HFFc6 (cell line): ENCODE results near the gene MAN1C1. TPM values are rescaled to one million over a fixed set of nuclear protein-coding genes. Genes with fewer than 3 reads are reported as not detected.

Experiments
- DNase-seq: peaks from one replicate; pipeline ENCODE4 v3.0.0-alpha.2; 2018
- H3K27ac Mint-ChIP-seq: 2 replicates; pipeline ENCODE4 v1.8.0; 2020; ENCODE audit warnings: mild to moderate bottlenecking, mixed read lengths
- H3K27me3 Mint-ChIP-seq: 2 replicates; pipeline ENCODE4 v1.8.0; 2021; ENCODE audit warnings: mild to moderate bottlenecking, moderate library complexity, mixed read lengths; ENCODE audit not compliant: insufficient read depth
- H3K36me3 Mint-ChIP-seq: 2 replicates; pipeline ENCODE4 v1.8.0; 2021; ENCODE audit warnings: low read depth, mixed read lengths
- H3K4me1 Mint-ChIP-seq: 2 replicates; pipeline ENCODE4 v1.8.0; 2020; ENCODE audit warnings: low read depth, mixed read lengths
- H3K4me3 Mint-ChIP-seq: 2 replicates; pipeline ENCODE4 v1.8.0; 2020; ENCODE audit warnings: mild to moderate bottlenecking, moderate library complexity, mixed read lengths
- H3K9me3 Mint-ChIP-seq: 2 replicates; pipeline ENCODE4 v1.8.0; 2020; ENCODE audit warnings: mild to moderate bottlenecking, mixed read lengths
- CTCF ChIP-seq: fragments of 200-600 bp; sonication (generic); IDR thresholded peaks from 2 replicates; pipeline ENCODE4 v1.5.0; 2021; ENCODE audit warnings: antibody characterized with exemption, mild to moderate bottlenecking
- total RNA-seq, 6 experiments: library from RNA; stranded (reverse); fragmentation: NEBNext Ultra II Directional; extraction: Animal tissue kit (Norgen Biotek cat#: 25700); gene quantifications; 2 replicates in 1 of 6; 3 replicates in 5 of 6; pipeline ENCODE4 v1.2.3, GENCODE V29; 2021

Gene MAN1C1
- total RNA-seq, 6 experiments from 2014 or later, result 0.07 to 0.14 (median 0.08) TPM; not detected in 3

- Mint-ChIP-seq H3K27ac (no peak overlapping the region), H3K9me3 (no peaks in the 10 kb centered on the region), H3K27me3 (peaks cover 2% of the 10 kb centered on the region), H3K4me3 (no peak overlapping the region), H3K4me1 (peaks cover 32% of the 10 kb centered on the region), H3K36me3 (no peaks in the 10 kb centered on the region; the same call in 1 of the 2 replicates)
- 0 out of 2 replicates have a peak, but pooled peaks have one; percentile 7 for TF ChIP-seq CTCF
- DNase-seq, result no peak
These were observed 188.6 kb downstream of the MAN1C1 start for GRCh38 chr1:25804964-25805862.

- H3K27me3 Mint-ChIP-seq, result no peaks in the 10 kb centered on the region; the same call in none of the 2 replicates
- TF ChIP-seq CTCF, result no peak
- H3K4me3 Mint-ChIP-seq, result no peak overlapping the region
- H3K27ac Mint-ChIP-seq, result no peak overlapping the region; the same call in 1 of the 2 replicates
- no peak for DNase-seq
- no peaks in the 10 kb centered on the region; the same call in 1 of the 2 replicates for H3K36me3 Mint-ChIP-seq
- no peaks in the 10 kb centered on the region for H3K9me3 Mint-ChIP-seq
- H3K4me1 Mint-ChIP-seq, result peaks cover 27% of the 10 kb centered on the region
These were observed 189.3 kb downstream of the MAN1C1 start for GRCh38 chr1:25805863-25806225.

GRCh38 chr1:25806418-25806817 lies 189.8 kb downstream of the MAN1C1 start:
- no peak overlapping the region for H3K27ac Mint-ChIP-seq
- H3K9me3 Mint-ChIP-seq, result no peaks in the 10 kb centered on the region
- H3K4me3 Mint-ChIP-seq, result no peak overlapping the region
- H3K36me3 Mint-ChIP-seq, result no peaks in the 10 kb centered on the region; the same call in 1 of the 2 replicates
- no peaks in the 10 kb centered on the region; the same call in none of the 2 replicates for H3K27me3 Mint-ChIP-seq
- H3K4me1 Mint-ChIP-seq, result peaks cover 22% of the 10 kb centered on the region
- no peak for DNase-seq
- TF ChIP-seq CTCF, result no peak

GRCh38 chr1:25807480-25808390 lies 191.1 kb downstream of the MAN1C1 start:
- DNase-seq, result no peak
- Mint-ChIP-seq H3K4me3 (no peak overlapping the region), H3K36me3 (no peaks in the 10 kb centered on the region; the same call in 1 of the 2 replicates), H3K4me1 (peaks cover 22% of the 10 kb centered on the region), H3K9me3 (no peaks in the 10 kb centered on the region), H3K27me3 (no peaks in the 10 kb centered on the region; the same call in none of the 2 replicates), H3K27ac (no peak overlapping the region)
- TF ChIP-seq CTCF, result no peak

- Mint-ChIP-seq H3K4me1 (peaks cover 22% of the 10 kb centered on the region), H3K27me3 (no peaks in the 10 kb centered on the region; the same call in none of the 2 replicates), H3K4me3 (no peak overlapping the region), H3K27ac (no peak overlapping the region), H3K9me3 (no peaks in the 10 kb centered on the region), H3K36me3 (no peaks in the 10 kb centered on the region; the same call in 1 of the 2 replicates)
- no peak for TF ChIP-seq CTCF
- DNase-seq, result no peak
These were observed 192.1 kb downstream of the MAN1C1 start for GRCh38 chr1:25808481-25809244.
